GM21528 (cell line): ENCODE measurements around the gene C10orf95.
"Not testable (repeated sequence)": the region's sequence is repeated elsewhere in the genome, so short reads cannot be mapped to it uniquely, and the experiment has no call there.

Source experiments
- ATAC-seq: cut with Tn5 transposase; IDR thresholded peaks from one replicate; pipeline ENCODE4 v1.9.1; 2021; ENCODE audit warnings: mild to moderate bottlenecking, moderate library complexity; ENCODE audit not compliant: unreplicated experiment, low FRiP score

Gene C10orf95, protein sequence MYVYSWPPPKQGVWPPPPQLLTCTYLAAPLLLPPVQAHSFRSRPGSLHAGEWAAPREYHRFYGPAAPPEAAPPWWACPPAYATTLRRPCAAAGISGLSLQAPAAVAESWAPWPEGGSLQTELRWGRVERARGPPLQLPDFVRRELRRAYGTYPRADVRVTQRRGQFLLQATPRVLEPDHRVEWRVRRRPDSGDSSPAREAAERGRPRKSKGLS

DNA sequence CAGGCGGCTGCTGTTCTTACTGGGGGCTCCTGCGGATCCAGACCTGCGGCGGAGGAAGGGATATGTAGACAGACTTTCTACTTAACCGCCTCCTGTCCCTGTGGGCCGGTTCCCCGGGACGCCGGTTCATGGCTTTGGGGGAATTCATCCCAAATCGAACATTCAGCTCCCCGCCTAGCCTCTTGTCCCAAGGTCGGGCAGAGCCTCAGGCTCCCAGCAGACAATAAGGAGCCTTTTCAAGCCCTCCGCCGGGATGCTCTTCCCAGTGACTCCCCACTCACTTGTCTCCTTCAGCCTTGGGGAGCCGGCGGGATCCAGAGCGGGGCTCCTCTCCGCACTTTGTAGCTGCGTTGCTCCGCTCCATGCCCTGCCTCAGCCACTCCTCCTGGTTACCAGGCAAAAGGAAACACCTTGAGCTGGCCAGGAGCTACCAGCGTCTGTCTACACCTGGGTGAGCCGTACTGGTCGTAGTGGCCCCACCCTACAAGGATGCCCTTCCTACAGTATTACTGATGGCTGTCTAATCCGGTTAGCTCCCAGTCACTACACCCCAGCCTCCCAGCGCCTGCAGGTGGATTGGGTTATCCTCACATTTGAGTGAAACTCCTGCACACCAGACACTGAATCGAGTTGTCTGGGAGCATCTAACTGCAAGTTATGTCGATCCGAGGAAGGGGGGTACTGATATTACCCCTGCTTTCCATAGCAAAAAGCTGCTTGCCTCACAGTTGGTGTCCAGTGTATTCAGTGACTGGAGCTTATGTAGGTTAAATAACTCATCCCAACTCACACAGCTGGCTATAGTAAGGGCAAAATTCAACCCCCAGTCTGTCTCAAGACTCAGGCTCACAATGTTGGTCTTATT, at the start of gene C10orf95:
Gene C10orf95 (minus strand): TSS at position 439 of the 865 bp plus-strand sequence. CDS start 450 bp downstream, outside the sequence.
- no peak for ATAC-seq

DNA sequence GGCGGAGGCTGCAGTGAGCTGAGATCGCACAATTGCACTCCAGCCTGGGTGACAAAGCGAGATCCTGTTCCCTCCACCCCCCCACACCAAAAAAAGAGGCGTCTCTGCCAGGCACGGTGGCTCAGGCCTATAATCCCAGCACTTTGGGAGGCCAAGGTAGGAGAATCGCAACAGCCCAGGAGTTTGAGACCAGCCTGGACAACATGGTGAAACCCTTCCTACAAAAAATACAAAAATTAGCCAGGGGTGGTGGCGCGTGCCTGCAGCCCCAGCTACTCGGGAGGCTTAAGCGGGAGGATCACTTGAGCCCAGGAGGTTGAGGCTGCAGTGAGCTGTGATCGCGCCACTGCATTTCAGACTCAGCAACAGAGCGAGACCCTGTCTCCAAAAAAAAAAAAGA, 49.3 kb upstream of the C10orf95 start:
- ATAC-seq = not testable (repeated sequence)

DNA sequence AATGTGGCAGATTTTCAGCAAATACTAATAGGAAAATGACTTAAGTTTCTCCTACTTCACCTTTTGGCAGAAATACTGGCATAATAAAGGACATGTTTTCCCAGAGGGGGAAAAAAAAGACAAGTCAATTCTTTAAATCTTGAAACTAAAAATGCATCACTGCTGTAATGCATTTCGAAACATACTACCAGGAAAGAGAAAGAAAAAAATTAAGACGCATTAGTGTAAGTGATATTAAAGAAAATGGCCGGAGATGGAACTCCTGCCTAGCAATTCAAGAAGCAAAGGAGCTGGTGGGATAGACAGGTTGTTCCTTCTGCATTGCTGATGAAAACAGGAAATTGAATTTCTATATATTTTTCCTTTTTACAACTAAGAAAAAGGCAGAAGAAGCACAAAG, 48.0 kb upstream of the C10orf95 start:
- no peak for ATAC-seq

DNA sequence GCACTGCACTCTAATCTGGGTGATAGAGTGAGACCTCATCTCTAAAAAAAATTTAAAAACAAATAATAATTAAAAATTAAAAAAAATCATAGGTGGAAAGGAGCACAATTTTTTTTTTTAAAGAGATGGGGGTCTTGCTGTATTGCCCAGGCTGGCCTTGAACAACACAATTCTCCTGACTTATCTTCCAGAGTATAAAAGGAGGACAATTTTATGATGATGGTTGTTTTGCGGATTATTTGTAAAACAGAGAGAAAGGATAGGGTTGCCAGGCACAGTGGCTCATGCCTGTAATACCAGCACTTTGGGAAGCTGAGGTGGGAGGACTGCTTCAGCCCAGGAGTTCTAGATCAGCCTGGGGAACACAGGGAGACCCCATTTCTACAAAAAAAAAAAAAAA, 46.2 kb upstream of the C10orf95 start:
- no peak for ATAC-seq

DNA sequence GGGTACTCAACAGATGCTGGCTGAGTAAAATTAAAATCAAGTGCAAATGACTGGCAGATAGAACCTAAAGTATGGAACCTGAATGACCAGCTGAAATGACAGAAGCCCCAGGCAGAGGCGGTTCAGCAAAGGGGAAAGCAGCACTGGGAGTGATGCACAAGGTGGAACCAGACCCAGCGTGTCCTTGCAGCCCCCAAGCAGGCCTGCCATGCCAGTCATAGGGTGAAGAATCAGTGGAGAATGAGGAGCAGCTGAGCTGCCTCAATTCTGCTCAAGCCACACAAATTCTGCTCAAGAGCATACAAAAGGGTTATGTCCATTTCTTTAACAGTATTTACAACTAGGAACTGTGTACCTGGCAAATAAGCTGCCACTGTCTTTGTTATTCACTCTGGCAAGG, 42.4 kb upstream of the C10orf95 start:
- no peak for ATAC-seq

DNA sequence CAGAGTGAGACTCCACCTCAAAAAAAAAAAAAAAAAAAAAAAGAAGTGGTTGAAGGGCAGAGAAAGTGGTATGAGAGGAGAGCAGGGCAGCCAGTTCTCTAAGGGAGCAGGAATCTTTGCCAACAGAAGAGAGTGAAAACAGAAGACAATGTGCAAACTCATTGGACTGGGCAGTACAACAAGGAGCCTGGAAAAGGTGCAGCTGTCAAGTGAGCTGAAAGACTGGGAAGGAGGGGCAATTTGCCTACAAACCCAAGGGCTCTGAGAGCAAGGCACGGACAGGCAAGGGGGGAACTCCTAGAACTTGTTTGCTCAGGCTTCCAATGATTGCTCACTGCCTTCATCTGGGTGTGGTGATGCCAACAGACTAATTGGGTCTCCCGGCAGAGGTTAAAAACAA, 41.6 kb upstream of the C10orf95 start:
- no peak for ATAC-seq

DNA sequence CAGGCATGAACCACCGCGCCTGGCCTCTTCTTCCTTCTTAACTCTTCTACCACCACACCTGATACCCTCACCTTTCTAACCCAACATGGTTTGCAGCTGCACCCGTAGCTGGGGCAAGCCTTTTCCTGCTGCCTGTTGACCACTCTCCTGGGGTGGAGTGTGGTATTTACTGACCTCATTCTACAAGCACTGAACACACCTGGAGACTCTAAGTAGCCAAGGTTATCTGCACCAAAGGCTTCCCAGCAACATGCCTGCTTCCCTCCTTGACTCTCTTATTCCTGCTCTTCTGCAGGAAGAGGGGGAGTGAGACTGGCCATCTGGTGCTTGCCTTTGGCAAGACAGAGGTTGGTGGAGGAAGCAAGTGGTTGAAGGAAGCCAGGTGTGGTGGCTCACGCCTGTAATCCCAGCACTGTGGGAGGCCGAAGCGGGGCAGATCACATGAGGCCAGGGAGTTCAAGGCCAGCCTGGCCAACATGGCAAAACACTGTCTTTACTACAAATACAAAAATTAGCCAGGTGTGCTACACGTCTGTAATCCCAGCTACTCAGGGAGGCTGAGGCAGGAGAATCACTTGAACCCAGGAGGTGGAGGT, 41.1 kb upstream of the C10orf95 start:
- no peak for ATAC-seq

DNA sequence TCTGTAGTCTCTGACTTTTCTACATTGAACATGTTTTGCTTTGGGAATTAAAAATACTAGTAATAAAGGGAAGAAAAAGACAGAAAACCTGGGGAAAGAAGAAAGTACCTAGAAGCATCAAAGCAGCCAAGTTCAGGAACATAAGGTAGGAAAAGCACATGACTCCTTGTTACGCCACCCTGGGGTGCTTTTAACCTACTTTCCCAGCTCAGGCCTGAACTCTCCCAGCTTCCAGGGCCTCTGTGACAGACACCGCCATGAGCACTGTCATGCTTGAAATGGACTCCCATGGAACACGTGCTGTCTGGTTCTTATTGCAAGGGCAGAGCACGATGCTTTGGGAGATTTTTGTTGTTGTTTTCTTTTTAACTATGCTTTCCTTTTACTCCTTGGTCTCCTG, 39.8 kb upstream of the C10orf95 start:
- ATAC-seq = no peak

DNA sequence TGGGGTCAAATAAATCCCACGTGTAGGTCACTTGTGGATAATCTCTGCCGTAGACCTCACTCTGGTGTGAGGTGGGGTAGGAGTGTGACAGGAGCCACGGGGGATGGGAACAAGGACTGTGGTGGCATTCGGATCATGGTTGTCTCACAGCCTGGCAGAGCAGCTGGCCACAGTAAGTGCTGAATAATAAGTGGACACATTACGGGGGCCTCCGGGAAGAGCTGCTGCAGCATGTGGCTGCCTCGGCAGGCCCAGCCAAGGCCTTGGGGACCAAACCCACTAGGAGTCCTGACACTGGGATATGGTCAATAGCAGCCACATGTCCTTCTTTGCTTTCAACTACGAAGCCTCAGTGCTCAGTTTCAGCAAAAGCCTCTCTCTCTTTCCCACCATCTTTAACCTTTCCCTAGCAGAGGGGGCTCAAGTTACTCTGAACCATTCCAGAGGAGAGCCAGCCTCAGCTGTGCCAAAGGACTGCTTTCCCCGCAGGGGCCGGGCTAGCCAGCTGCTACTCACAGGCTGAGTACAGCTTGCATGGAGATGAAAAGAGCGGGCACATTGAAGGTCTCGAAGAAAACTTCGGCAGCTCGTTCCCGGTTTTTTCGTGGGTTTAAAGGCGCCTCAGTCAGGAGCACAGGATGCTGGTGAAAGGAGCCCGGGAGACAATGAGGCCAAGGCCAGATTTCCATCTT, 33.9 kb upstream of the C10orf95 start:
- ATAC-seq = no peak

DNA sequence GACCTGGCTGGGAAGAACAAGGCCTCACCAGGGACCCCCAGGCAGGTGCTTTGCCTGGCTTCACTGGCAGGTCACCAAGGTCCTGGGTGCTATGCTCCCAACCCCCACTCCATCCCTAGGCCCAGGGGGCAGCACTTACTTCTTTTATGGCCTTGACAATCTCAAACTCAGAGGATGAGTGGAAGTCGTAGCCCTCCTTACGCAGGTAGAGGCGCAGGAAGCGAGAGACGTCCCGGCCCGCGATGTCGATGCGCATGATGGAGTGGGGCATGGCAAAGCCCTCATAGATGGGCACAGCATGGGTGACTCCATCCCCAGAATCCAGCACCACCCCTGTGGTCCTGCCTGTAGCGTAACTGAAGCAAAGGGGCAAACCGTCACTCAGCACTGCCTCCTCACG, 32.7 kb upstream of the C10orf95 start:
- ATAC-seq = no peak

DNA sequence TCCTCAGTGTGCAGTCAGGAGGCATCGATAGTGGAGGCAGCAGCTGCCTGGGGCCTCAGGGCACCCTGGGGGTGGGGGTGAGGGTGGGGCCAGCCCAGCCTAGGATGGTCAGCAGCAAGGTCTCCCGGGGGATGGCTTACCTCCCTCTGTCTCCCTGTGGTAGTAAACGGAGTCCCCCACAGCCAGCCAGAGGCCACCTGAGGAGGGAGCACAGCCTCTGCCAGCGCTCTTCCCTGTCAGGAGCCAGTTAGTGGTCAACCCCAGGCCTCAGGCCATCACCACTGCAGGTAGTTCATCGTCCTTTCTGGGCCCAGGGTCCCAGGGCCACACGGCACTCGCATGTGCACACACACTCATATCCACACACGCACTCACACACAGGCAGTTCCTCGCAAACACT, 29.1 kb upstream of the C10orf95 start:
- ATAC-seq = no peak

DNA sequence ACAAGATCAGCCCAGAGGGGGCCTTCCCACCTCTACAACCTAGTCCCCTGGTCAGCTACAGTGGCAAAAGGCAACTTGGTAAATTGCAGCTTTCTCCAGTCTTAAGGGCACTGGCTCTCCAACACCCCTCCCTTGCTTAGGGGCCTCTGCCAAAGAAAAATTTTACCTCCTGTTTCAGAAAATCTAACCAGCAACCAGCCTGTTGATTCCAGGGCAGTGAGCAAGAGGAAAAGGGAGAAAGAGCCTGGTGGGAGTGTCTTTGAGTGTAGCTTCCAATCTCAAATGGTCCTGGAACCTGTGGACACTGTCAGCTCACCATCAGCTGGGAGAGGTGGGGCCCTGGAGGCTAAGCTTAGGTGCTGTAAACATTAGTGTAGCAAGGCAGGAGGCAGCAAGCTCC, 28.3 kb upstream of the C10orf95 start:
- ATAC-seq = no peak

DNA sequence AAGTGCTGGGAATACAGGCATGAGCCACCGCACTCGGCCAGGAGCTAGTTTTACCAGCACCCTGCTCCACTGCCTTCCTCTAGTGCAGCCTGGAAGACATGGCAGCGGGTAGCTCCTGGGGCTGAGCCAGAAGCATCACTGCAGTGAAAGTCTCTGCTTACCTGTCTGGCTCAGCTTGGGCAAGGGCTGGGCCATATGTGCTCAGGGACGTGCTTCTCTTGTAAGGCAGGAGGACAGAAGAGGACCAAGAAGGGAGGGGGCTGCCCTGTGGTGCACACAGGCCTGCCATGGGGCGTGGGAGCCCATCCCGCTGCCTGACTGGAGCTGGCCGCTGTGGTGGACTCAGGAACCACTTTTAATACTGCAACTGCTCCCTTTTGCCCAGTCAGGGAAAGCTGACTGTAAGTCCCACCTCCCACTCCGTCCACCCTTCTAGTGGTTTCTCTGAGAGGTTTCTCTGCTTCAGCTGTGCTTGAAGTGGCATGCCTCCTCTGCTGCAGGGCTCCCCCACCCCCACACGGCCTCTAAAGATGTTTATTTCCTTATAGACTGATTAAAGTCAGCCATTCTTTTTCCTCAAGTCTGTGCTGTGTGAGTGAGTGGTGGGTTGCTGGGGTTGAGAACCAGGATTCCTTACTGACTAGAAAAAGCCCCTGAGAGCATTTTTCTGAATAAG, 25.3 kb upstream of the C10orf95 start:
- ATAC-seq = no peak

DNA sequence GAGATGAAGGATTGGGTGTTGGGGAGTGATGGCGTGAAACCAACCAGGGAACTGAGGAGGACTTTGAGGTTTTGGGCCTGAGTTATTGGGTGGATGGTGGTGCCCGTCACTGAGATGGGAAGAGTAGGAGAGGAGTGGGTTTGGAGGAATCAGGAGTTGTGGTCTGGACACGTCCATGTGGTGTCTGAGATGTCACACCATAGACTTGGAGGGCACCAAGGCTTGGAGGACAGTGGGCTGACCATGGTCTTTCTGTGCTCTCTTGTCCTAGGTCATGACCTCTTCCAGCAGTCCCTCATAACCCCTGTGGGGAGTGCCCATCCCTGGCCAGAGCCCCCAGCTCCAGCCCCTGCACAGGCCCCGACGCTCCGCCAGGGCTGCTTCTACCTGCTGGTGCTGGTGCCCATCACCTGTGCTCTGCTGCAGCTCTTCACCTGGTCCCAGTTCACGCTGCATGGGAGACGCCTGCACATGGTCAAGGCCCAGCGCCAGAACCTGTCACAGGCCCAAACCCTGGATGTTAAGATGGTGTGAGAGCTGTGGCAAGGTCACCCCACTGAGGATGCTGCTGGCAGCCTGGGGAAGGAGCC, 24.2 kb upstream of the C10orf95 start:
- no peak for ATAC-seq

DNA sequence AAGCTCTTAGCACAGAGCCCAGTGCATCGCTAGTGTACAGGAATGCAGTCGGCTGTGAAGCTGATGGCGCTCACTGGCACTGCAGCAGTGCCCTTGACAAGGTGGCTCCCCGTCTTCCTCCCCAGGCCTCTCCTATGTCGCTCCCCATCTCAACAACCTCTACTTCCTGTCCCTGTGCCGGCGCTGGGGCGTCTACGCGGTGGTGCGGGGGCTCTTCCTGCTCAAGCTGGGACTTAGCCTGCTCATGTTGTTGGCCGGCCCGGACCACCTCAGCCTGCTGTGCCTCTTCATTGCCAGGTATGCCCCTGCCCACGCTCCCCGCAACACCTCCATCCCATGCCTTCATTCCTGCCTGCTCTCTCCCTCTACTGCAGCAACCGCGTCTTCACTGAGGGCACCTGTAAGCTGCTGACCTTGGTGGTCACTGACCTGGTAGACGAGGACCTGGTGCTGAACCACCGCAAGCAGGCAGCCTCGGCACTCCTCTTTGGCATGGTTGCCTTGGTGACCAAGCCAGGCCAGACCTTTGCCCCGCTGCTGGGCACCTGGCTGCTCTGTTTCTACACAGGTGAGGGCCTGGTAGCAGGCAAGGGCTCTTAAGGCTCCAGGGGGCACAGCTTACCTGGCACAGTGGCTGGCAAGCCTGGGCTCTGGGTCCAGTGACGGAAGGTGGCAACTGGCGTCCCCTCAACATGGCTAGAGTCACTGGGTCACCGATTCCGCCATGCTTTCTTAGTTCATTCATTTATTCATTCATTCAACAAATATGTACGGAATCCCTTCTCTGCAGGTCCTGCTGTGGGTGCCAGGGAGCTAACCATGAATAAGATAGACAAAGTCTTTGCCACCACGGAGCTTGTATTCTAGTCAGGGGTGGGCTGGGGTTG, 22.3 kb upstream of the C10orf95 start:
- ATAC-seq = no peak

DNA sequence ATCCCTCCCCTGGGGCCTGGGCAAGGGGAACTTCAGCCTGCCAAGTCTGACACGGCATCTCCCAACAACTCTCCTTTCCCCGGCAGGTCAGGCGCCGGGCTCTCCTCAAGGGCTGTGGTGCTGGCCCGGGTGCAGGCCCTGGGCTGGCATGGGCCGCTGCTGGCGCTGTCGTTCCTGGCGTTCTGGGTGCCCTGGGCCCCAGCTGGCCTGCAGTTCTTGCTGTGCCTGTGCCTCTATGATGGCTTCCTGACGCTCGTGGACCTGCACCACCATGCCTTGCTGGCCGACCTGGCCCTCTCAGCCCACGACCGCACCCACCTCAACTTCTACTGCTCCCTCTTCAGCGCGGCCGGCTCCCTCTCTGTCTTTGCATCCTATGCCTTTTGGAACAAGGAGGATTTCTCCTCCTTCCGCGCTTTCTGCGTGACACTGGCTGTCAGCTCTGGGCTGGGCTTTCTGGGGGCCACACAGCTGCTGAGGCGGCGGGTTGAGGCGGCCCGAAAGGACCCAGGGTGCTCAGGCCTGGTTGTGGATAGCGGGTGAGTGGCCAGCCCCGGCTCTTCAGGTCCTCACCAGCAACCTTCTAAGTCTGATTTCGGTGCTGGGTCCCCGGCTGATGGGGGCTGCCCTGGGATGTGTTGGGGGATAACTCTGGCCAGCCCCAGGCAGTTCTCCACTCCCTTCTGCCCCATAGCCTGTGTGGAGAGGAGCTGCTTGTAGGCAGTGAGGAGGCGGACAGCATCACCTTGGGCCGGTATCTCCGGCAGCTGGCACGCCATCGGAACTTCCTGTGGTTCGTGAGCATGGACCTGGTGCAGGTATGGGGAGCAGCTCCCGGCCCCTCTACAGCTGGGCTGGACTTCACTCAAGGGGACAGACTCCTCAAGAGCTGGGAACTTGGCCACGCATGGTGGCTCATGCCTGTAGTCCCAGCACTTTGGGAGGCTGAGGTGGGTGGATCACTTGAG, 19.5 kb upstream of the C10orf95 start:
- ATAC-seq = no peak

DNA sequence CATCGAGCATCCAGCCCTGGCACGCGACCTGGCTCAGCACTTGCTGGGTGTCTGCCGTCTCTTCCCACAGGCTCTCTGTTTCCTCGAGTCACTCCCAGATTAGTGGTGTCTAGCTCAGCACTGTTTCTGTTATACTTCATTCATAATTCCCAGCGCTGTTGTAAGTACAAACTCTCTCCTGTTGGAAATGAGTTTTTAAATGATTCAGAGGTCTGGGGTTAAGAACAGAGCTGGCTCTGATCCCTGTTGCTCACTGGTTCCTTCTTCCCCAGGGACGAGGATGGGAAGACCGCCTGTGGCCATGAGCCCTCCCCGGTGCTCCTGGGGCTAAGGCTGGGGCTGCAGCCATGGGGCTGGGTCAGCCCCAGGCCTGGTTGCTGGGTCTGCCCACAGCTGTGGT, 17.3 kb upstream of the C10orf95 start:
- ATAC-seq = no peak

DNA sequence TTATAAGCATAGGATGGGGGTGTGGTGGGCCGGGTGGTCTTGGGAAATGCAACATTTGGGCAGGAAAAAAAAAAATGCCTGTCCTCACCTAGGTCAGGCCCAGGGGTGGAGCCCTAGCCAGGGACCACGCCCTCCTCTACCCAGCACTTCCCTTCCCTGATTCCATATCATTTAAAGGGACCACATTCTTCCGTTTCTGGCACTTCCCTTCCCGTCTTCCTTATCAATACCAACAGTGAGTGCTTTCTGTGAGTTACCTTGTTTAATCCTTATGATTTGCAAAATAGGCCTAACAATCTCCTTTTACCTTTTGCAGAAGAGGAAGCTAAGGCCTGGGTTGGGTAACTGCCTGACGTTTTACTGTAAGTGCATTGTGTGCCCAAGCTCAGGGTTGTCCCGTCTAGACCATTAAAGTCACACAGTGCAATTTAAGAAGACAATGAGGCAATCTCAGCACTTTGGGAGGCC, 16.7 kb upstream of the C10orf95 start:
- no peak for ATAC-seq
